ENCODE data around the gene CXCL5. TPM values are rescaled to one million over a fixed set of nuclear protein-coding genes. Genes with fewer than 3 reads are reported as not detected.
A peak's percentile ranks its signal among the peaks of the same experiment; 100 is the strongest.
"Not testable (repeated sequence)": the region's sequence is repeated elsewhere in the genome, so short reads cannot be mapped to it uniquely, and the experiment has no call there.

Gene CXCL5
- total RNA-seq, 1 experiment from 2014 or later, result 0.23 TPM

DNA sequence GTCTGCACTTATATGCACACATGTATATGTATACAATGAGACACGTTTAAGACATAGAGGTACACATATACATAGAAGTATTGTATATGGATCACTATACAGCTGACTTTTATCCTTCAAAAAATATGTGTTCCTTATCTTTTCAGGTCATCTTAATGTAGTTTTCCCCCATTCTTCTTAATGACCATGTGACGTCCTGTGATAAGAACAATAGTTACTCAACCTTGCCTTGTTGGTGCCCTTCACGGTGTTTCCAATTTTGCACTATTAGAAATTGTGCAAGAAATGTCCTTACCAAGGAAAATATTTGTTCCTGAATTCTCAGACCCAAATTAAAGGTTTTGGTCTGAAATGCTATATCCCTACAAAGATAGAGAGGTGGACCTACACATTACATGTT lies 9.4 kb downstream of the CXCL5 start:
- Histone ChIP-seq H3K27me3 (no peaks in the 10 kb centered on the region), H3K4me3 (no peak overlapping the region), H3K36me3 (no peaks in the 10 kb centered on the region), H3K9me3 (no peaks in the 10 kb centered on the region)
- DNase-seq, result no peak

DNA sequence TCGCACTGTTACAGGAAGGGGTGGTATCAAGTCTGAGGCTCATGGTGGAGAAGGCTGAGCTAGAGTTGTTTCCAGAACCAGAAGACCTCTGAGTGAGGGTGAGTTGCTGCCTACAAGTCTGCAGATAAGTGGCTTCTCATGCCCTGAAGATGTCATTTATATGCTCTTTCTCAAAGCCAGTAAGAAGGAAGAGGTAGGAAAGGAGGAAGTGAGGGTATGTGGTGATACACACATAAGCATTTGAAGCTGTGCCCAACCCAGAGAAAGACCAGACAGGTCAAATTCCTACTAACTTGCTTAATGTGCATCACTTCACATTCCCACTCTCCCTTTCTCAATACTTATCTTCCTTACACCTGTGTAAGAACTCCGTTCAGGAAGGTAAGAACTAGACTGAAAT lies 10.4 kb downstream of the CXCL5 start, which contains the start of gene PPBP:
PPBP (minus strand) TSS at position 130 of the 400 bp plus-strand sequence; CDS start at position 43, 87 bp downstream.
- Histone ChIP-seq H3K27me3 (no peaks in the 10 kb centered on the region), H3K36me3 (no peaks in the 10 kb centered on the region), H3K4me3 (no peak within 1 kb of the TSS), H3K9me3 (no peaks in the 10 kb centered on the region)
- DNase-seq, result no peak

DNA sequence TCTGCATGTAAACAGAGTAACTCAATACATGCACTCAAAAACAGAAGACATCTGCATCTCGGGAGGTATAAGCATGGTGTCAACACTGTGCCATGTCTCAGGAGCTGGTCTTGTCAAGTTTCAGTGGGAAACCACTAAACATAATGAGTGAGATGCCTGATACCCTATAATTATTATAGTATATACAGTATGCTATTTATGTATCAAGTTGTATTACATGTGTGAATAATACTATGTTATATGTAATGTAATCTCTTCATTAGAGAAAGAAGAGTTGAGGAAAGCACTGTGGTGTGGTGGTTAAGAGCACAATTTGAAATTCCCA lies 13.0 kb downstream of the CXCL5 start:
- no peak for DNase-seq
- H3K4me3 ChIP-seq, result no peak overlapping the region
- H3K9me3 ChIP-seq, result no peaks in the 10 kb centered on the region
- H3K36me3 ChIP-seq, result no peaks in the 10 kb centered on the region
- H3K27me3 ChIP-seq, result no peaks in the 10 kb centered on the region

DNA sequence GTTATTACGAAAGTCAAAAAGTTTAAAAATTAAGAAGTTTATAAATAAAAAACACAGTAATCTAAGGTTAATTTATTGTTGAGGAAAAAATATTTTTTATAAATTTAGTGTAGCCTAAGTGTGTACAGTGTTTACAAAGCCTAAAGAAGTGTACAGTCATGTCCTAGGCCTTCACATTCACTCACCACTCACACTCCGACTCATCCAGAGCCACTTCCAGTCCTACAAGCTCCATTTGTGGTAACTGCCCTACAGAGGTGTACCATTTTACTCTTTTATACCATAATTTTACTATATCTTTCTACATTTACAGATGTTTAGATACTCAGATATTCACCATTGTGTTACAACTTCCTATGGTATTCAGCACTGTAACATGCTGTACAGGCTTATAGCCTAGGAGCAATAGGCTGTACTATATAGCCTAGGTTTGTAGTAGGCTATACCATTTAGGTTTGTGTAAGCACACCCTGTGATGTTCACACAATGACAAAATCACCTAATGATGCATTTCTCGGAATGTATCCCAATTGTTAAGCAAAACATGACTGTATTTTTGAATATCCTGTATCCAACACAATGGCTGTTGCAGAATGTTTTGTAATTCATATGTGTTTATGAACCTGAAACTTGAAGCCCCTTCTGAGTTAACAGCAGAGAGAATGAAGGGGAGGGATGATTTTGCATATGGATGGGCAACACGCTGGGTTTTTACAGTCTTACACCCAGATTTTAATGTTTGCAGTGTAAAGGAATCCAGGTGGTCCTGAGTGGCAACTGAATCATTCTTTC lies 13.5 kb downstream of the CXCL5 start:
- no peaks in the 10 kb centered on the region for H3K36me3 ChIP-seq
- H3K9me3 ChIP-seq, result no peaks in the 10 kb centered on the region
- no peak for DNase-seq
- no peaks in the 10 kb centered on the region for H3K27me3 ChIP-seq
- H3K4me3 ChIP-seq, result no peak overlapping the region

DNA sequence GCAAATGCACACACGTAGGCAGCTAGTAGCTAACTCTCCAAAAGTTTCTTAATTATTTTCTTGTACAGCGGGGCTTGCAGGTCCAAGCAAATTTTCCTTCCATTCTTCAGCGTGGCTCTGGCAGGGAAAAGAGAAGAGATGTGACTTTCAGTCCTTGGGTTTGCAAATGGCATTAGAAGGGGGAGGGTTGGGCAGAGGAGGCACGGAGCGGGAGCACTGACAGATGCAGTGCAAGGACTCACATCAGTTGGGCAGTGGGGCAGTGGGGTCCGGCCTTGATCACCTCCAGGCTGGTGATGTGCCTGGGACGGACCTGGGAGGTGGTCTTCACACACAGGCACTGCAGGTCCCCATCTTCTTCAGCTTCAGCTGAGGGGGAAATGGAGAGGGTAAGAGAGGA lies 17.3 kb downstream of the CXCL5 start:
- H3K27me3 ChIP-seq, DNase-seq, H3K36me3 ChIP-seq, H3K4me3 ChIP-seq, H3K9me3 ChIP-seq: not testable (repeated sequence)

DNA sequence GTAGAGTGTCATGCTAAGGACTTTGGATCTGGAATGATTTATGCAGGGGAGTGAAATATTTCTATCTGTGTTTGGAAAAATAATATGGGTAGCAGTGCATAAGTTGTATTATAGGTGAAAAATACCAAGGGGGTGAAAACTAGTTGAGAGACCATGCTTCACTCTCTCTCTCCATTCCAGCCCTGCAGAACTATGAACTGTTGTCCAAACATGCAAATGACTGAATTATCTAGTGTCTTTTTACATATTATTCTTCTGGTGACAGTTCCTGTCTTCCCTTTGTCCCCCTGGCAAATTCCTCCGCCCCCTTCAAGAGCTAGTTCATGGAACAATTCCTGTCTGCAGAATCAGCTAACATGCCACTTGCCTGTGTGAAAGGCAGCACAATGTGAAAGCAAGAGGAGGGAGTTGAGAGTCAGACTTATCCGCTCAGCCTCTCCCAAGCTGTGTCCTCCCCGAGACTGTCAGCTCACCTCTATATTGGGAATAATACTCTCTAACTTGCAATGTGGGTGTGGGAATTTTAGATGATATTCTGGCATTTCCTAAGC lies 19.0 kb downstream of the CXCL5 start:
- Histone ChIP-seq H3K27me3 (no peaks in the 10 kb centered on the region), H3K9me3 (no peaks in the 10 kb centered on the region), H3K36me3 (no peaks in the 10 kb centered on the region), H3K4me3 (no peak overlapping the region)
- no peak for DNase-seq

DNA sequence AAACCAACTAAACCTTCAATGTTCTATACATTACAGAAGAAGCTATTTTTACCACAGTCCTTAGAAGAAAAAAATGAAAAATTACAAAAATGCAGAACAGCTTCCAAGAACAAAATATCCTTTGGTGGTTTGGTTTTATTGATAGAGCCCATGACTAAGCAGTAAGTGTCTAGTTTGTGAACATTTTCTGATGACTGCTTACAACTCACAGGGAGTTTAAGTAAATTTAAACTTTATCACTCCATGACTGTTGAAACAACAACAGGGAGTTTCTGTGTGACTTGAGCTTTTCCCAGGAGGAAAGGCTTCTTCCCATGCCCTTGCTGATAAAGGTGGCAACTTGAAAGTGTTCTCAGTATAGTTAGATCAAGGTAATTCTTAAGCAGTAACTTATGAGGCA lies 19.6 kb downstream of the CXCL5 start:
- Histone ChIP-seq H3K4me3 (no peak overlapping the region), H3K36me3 (no peaks in the 10 kb centered on the region), H3K9me3 (no peaks in the 10 kb centered on the region), H3K27me3 (no peaks in the 10 kb centered on the region)
- no peak for DNase-seq

DNA sequence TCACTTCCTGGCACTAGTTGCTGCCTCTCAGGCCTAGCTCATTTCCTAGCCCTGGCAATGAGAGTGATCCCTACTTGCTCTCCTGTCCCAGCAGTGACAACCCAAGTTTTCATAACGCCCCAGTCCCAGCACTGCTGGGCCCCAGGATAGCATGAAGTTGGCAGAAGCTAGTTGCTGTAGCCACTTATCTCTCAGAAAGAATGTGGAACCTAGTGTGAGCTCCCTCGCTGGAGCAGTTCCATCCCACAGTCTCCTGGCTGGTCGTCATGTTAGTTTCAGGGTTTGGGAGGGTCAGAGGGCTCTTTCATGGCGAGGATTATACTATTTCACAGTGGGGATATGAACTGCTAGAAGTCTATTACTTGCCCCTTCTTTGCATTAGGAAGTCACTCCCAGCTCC lies 21.8 kb downstream of the CXCL5 start:
- H3K36me3 ChIP-seq, result no peaks in the 10 kb centered on the region
- H3K27me3 ChIP-seq, result no peaks in the 10 kb centered on the region
- peak; percentile 44 for DNase-seq
- H3K4me3 ChIP-seq, result no peak overlapping the region
- peaks cover 2% of the 10 kb centered on the region; the same call in 1 of the 2 replicates for H3K9me3 ChIP-seq

DNA sequence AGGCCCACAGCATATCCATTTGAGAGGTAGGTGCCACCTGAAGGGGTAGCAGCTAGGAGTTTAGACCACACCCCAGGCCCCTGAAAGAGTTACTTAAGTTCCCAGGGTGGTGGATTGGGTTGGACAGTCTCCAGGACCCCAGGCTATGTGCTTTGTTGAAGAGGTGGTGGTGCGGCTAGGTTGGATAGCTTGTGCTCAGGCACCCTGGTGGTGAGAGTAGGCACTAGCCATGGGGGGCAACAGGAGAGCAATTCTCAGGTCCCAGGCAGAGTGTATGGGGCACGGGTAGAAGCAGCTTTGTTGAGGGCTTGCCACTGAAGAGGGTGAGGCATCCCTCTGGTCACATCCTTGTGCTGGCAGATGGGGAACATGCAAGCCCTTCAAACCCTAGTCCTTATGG lies 22.3 kb downstream of the CXCL5 start:
- no peak overlapping the region for H3K4me3 ChIP-seq
- H3K36me3 ChIP-seq, result no peaks in the 10 kb centered on the region
- no peak for DNase-seq
- peaks cover 5% of the 10 kb centered on the region; the same call in 1 of the 2 replicates for H3K9me3 ChIP-seq
- H3K27me3 ChIP-seq, result no peaks in the 10 kb centered on the region

DNA sequence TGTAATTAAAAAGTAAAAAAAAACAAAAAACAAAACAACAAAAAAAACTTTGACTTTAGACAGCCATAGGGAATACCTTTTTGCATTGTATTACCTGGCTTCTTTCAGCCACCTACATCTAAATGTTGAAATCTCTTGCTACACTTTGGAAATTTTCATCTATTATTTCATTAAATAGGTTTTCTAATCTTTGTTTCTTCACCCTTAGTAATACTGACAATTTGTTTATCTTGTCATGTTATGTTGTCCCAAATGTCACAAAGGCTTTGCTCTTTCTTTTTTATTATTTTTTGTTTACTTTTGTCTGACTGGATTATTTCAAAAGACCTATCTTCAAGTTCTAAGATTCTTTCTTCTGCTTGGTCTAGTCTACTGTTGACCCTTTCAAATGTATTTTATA lies 24.1 kb downstream of the CXCL5 start:
- Histone ChIP-seq H3K4me3 (no peak overlapping the region), H3K27me3 (no peaks in the 10 kb centered on the region), H3K9me3 (peaks cover 8% of the 10 kb centered on the region; the same call in 1 of the 2 replicates), H3K36me3 (no peaks in the 10 kb centered on the region)
- DNase-seq, result no peak

DNA sequence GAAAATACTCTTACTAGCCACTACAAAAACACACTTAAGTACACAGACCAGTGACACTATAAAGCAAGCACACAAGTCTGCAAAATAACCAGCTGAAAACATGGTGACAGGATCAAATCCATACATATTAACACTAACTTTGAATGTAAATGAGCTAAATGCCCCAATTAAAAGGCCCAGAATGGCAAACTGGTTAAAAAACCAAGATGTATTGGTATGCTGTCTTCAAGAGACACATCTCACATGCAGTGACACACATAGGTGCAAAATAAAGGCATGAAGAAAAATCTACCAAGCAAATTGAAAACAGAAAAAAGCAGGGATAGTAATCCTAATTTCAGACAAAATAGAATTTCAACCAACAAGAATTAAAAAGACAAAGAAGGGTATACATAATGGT lies 27.5 kb downstream of the CXCL5 start:
- Histone ChIP-seq H3K9me3 (peaks cover 8% of the 10 kb centered on the region; the same call in 1 of the 2 replicates), H3K36me3 (no peaks in the 10 kb centered on the region), H3K4me3 (no peak overlapping the region), H3K27me3 (no peaks in the 10 kb centered on the region)
- DNase-seq, result no peak

DNA sequence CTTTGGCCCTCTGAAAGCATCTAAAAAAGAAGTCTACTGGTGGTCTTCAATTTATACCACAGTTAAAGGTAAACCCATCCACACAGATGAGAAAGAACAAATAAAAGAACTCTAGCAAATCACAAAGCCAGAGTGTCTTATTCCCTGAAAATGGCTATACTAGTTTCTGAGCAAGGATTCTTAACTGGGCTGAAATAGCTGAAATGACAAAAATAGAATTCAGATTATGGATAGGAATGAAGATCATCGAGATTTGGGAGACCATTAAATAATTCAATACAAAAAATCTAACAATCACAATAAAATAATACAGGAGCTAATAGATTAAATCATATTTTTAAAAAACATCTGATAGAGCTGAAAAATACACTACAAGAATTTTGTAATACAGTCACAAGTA lies 28.5 kb downstream of the CXCL5 start:
- peaks cover 8% of the 10 kb centered on the region; the same call in 1 of the 2 replicates for H3K9me3 ChIP-seq
- H3K4me3 ChIP-seq, result no peak overlapping the region
- no peaks in the 10 kb centered on the region for H3K27me3 ChIP-seq
- H3K36me3 ChIP-seq, result no peaks in the 10 kb centered on the region
- no peak for DNase-seq

DNA sequence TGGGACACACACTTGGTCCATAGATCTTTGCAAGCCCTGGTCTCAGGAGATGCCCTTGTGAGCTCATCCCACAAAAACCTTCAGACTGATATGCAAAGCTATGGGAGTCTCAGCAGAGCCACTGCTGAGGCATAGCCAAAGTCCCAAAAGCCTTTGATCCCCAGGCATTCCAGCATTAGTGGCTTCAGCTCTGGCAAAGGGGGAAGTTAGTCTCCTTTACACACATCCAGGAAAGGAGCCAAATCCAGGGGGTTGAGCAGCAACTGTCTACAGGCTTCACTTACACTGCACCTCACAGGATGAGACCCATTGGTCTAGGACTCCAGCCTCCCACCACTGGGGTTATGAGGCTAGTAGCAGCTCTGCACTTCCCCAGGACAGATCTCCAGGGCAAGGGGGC lies 30.6 kb downstream of the CXCL5 start:
- H3K9me3 ChIP-seq, result peaks cover 8% of the 10 kb centered on the region; the same call in 1 of the 2 replicates
- H3K36me3 ChIP-seq, result no peaks in the 10 kb centered on the region
- H3K27me3 ChIP-seq, result no peaks in the 10 kb centered on the region
- no peak for DNase-seq
- no peak overlapping the region for H3K4me3 ChIP-seq

DNA sequence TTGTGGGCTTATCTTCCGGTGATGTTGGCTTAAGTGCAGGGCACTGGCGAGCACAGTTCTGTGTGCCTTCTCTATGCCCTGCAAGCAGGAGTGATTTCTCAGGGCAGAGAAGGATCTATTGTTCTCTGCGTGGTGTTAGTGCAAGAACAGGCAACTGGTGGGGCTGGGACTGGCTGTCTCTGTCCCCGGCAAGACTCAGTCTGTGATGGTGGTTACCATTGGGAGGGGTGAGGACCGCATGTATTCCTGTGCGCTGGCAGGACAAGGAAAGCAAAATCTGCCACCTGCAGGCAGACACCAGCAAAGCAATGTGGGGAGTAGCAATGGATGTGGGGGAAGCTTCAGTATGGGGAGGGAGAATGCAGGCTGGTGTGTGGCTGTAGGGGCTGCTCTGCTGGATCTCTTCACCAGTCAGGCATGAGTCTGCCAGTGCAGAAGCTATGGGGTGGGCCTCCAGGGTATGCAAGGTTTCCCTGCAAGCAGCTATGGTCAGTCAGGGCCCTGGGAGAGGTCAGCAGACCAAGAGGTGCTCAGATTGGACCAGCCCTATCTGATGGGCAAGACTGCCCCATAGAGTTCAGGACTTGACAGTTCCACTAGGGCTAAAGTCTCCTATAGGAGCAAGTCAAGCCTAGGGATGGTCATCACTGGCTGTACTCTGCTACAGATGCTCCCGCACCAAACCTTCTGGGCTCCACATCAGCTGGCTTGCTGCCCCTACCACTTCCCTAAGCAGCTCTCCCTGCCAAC lies 33.4 kb downstream of the CXCL5 start:
- H3K4me3 ChIP-seq, result no peak overlapping the region
- H3K36me3 ChIP-seq, result no peaks in the 10 kb centered on the region
- DNase-seq, result no peak
- no peaks in the 10 kb centered on the region for H3K27me3 ChIP-seq
- H3K9me3 ChIP-seq, result 0 out of 2 replicates have a peak, but pooled peaks cover 2% of the 10 kb centered on the region

DNA sequence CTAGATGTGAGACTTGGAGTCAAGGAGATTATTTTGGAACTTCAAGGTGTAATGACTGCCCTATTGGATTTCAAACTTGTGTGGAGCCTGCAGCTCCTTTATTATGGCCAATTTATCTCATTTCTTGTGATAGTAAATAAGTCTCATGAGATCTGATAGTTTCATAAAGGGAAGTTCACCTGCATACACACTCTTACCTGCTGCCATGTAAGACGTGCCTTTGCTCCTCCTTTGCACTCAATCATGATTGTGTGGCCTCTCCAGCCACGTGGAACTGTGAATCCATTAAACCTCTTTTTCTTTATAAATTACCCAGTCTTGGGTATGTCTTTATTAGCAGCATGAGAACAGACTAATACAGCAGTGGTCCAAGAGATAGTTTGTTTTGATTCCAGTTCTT lies 35.8 kb downstream of the CXCL5 start:
- Histone ChIP-seq H3K27me3 (no peaks in the 10 kb centered on the region), H3K4me3 (no peak overlapping the region), H3K36me3 (no peaks in the 10 kb centered on the region), H3K9me3 (0 out of 2 replicates have a peak, but pooled peaks cover 2% of the 10 kb centered on the region)
- no peak for DNase-seq

DNA sequence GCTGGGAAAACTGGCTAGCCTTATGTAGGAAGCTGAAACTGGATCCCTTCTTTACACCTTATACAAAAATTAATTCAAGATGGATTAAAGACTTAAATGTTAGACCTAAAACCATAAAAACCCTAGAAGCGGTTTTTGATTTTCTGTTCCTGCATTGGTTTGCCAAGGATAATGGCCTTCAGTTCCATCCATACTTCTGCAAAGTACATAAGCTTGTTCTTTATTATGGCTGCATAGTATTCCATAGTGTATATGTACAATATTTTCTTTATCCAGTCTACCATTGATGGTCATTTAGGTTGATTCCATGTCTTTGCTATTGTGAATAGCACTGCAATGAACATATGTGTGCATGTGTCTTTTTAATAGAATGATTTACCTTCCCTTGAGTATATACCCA lies 39.4 kb downstream of the CXCL5 start:
- H3K9me3 ChIP-seq, H3K27me3 ChIP-seq, H3K36me3 ChIP-seq, DNase-seq, H3K4me3 ChIP-seq: not testable (repeated sequence)

DNA sequence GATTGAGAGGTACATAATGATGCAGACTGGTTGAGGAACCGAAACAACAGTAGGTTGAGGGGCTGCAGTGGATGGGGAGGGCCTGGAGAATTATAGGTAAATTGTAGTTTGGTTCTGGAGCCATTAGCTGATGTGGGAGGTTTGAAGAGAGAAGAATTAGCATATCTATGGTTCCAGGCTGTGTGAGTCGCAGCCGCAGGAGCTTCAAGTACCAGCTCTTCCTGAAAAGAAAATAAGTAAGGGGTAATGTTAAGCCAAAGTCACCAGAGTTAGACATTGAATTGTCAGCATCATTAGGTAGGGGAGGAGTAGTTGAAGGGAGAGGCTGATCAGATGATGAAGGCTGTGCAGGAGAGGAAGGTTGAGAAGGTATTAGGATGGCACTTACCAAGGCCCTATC lies 46.1 kb downstream of the CXCL5 start:
- no peak for DNase-seq
- no peaks in the 10 kb centered on the region for H3K27me3 ChIP-seq
- no peaks in the 10 kb centered on the region for H3K9me3 ChIP-seq
- no peaks in the 10 kb centered on the region for H3K36me3 ChIP-seq
- no peak overlapping the region for H3K4me3 ChIP-seq

Data from MG63 (cell line).